Measurements from ENCODE around the gene CELF2.

DNA sequence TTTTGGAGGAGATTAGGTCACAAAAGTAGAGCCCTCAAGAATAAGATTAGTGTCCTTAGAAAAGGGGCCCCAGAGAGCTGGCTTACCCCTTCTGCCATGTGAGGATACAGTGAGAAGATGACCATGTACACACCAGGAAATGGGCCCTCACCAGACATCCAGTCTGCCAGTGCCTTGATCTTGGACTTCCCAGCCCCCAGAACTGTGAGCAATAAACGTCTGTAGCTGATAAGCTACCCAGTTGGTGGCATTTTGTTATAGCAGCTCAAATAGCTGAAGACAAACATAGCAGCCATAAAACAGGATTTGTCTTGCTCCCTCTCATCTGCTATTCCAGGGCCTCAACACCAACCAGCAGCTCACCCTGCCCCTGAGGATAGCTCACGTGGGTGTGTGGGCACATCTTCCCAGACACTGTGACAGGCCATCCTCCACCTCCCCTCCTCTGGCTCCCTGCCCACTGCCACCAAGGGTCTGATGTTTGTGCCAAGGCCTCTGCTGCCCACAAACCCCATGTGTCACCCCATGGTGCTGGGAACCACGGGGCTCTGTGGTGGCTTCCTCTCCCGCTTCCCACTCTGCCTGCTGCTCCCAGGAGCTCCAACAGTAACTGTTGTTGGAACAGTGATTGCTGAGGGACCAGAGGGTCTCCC lies 341.4 kb downstream of the CELF2 start:
- TF ChIP-seq, protein P1, sequence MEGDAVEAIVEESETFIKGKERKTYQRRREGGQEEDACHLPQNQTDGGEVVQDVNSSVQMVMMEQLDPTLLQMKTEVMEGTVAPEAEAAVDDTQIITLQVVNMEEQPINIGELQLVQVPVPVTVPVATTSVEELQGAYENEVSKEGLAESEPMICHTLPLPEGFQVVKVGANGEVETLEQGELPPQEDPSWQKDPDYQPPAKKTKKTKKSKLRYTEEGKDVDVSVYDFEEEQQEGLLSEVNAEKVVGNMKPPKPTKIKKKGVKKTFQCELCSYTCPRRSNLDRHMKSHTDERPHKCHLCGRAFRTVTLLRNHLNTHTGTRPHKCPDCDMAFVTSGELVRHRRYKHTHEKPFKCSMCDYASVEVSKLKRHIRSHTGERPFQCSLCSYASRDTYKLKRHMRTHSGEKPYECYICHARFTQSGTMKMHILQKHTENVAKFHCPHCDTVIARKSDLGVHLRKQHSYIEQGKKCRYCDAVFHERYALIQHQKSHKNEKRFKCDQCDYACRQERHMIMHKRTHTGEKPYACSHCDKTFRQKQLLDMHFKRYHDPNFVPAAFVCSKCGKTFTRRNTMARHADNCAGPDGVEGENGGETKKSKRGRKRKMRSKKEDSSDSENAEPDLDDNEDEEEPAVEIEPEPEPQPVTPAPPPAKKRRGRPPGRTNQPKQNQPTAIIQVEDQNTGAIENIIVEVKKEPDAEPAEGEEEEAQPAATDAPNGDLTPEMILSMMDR (conservative IDR thresholded peaks at IDR 0.05; ENCODE audit: low read depth, low read length), result no peak
- TF ChIP-seq POLR2A (IDR thresholded peaks at IDR 0.05; ENCODE audit: low read depth, low read length) (no peak), RAD21 (IDR thresholded peaks at IDR 0.05; ENCODE audit: low read length) (no peak), BHLHE40 (IDR thresholded peaks at IDR 0.05; ENCODE audit: low read depth, low read length) (no peak), CHD1 (IDR thresholded peaks at IDR 0.05; ENCODE audit: low read depth, low read length) (no peak), MXI1 (IDR thresholded peaks at IDR 0.05; ENCODE audit: borderline replicate concordance, low read depth, low read length) (no peak), SMC3 (IDR thresholded peaks at IDR 0.05; ENCODE audit: low read depth, low read length) (no peak), NFE2L2 (IDR thresholded peaks at IDR 0.05; ENCODE audit: low read depth, low read length) (no peak), RFX5 (IDR thresholded peaks at IDR 0.05; ENCODE audit: low read depth, low read length) (no peak), MAFK (IDR thresholded peaks at IDR 0.05; ENCODE audit: low read depth, low read length) (no peak), RCOR1 (IDR thresholded peaks at IDR 0.05; ENCODE audit: insufficient replicate concordance, low read length) (no peak), MAZ (IDR thresholded peaks at IDR 0.05; ENCODE audit: borderline replicate concordance, low read depth, low read length) (no peak)
- TF ChIP-seq, protein P2, sequence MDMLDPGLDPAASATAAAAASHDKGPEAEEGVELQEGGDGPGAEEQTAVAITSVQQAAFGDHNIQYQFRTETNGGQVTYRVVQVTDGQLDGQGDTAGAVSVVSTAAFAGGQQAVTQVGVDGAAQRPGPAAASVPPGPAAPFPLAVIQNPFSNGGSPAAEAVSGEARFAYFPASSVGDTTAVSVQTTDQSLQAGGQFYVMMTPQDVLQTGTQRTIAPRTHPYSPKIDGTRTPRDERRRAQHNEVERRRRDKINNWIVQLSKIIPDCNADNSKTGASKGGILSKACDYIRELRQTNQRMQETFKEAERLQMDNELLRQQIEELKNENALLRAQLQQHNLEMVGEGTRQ (IDR thresholded peaks at IDR 0.05; ENCODE audit: low read depth, low read length), result no peak
